ENCODE measurements around the gene SOCS2.
A peak's percentile ranks its signal among the peaks of the same experiment; 100 is the strongest.
"Not testable (repeated sequence)": the region's sequence is repeated elsewhere in the genome, so short reads cannot be mapped to it uniquely, and the experiment has no call there.

The SOCS2 gene

GRCh38 chr12:93571925-93572711, at the start of gene SOCS2:
TSS of gene SOCS2 (plus strand) at chr12:93572675. CDS start at chr12:93572898, 223 bp downstream.
- DNase-seq, result peak; percentile 63
- in situ Hi-C loops (cut with MboI; ENCODE audit: low pct_unique_long_range_greater_than_20kb, low sequenced_read_pairs), result no loop called here

GRCh38 chr12:93524386-93525133, 47.9 kb upstream of the SOCS2 start:
- in situ Hi-C loops (cut with MboI; ENCODE audit: low pct_unique_long_range_greater_than_20kb, low sequenced_read_pairs), result loop anchor here (25.0 kb wide), 2 partner anchors 463 to 588 kb away; no protein-coding TSS in a partner anchor

DNA sequence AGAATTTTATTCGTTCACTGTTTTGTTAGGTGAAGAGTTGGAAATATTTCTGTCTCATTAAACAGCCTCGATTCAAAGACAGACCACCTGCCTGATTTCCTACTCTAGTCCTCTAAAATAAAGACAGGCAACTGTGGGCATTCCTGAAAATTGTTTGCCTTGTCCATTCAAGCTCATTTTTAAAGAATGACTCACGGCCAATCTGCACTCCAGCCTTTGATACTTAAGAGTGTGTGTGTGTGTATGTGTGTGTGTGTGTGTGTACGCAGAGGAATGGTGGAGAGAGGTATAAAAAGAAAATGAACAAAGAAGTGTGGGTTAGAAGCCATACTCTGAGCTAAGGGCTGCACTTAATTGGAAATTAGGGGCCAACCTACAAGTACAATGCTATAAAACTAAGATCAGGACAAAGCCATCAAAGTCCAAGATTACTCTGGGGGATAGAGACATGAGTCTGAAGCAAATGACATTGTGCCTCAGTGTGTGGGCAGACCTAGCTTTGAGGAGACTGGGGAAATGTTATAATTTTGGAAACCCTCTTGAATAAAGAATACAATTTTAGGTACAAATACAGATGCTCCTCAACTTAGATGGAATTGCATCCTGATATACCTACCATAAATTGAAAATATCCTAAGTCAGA, 45.6 kb upstream of the SOCS2 start:
- DNase-seq, result no peak
- in situ Hi-C loops (cut with MboI; ENCODE audit: low pct_unique_long_range_greater_than_20kb, low sequenced_read_pairs), result no loop called here

More at GRCh38 chr12:93524386-93525133, 47.9 kb upstream of the SOCS2 start:
- no peak for DNase-seq

GRCh38 chr12:93530358-93530757, 42.1 kb upstream of the SOCS2 start:
- in situ Hi-C loops (cut with MboI; ENCODE audit: low pct_unique_long_range_greater_than_20kb, low sequenced_read_pairs), result no loop called here

DNA sequence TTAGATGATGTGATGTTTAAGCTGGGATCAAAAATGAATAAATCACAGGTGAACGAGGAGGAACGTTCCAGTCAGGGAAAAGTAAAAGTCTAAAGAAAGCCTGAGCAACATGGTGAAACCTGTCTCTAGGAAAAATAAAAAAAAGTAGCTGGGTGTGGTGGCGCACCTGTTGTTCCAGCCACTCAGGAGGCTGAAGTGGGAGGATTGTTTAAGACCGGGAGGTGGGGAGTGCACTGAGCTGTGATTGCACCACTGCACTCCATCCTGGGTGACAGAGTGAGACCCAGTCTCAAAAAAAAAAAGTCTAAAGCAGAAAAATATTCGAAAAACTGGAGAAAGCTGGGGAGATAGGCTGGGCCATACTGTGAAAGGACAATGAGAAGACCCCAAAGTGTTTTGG, 39.2 kb upstream of the SOCS2 start:
- in situ Hi-C loops (cut with MboI; ENCODE audit: low pct_unique_long_range_greater_than_20kb, low sequenced_read_pairs), result no loop called here
- no peak for DNase-seq

More at GRCh38 chr12:93530358-93530757, 42.1 kb upstream of the SOCS2 start:
- DNase-seq, result peak; percentile 48

DNA sequence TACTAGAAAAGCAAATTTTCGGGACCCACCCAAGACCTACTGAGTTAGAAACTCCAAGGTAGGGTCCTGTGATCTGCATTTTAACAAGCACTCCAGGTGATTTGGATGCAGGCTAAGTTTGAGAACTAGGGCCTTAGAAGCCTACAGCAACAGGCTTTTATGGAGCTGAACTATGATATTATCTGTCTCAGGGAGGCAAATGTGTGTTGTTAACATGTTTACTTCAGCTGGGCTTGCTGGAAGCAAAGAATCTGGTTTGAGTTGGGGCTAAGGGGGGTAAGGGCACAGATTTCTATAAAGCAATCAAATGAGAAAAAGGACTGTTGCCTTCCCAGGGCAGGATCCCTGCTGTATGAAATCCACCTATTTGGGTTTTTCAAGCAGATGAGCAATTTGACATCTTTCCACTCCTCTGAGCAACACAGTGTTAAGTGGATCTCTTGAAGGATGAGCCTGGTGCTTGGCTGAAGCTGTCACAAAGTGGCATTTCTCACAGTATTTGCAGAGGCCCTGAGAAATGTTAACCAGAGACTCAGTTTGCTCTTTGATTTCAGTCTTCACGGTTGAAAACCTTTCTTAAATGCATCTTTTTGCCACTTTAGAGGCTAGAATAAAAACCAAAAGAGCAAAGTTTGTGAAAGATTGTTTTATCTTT, 36.2 kb upstream of the SOCS2 start:
- in situ Hi-C loops (cut with MboI; ENCODE audit: low pct_unique_long_range_greater_than_20kb, low sequenced_read_pairs), result no loop called here
- no peak for DNase-seq

DNA sequence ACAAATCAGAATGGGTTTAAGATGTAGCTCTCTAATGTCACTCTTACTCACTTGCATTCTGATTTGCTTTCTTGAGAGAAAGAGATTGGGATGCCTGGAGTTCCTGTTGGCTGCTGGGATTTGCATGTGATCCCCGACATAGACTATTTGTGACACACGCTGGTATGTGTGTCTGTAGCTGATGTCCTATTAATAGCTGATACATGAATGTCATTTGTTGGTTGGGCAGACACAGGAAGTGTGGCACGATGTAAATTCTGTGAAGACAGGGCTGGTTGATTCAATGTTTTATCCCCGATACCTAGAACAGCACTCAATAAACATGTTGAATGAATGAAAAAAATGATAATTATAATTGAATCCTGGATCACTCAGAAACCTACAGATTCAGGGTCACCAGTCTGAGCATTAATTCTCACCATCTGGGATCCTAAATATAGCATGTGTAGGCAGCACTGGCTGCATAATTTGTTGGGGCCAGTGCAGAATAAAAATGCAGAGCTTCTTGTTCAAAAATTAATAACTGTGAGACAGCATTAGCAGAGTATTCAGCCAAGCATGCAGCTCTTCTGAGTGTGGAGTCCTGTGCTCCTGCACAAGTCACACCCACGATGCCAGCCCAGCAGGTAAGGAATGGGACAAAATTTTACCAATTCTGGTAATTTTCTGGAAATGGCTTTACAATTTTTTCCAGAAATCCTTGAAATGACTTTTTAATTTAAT, 35.5 kb upstream of the SOCS2 start:
- no peak for DNase-seq
- in situ Hi-C loops (cut with MboI; ENCODE audit: low pct_unique_long_range_greater_than_20kb, low sequenced_read_pairs), result no loop called here

DNA sequence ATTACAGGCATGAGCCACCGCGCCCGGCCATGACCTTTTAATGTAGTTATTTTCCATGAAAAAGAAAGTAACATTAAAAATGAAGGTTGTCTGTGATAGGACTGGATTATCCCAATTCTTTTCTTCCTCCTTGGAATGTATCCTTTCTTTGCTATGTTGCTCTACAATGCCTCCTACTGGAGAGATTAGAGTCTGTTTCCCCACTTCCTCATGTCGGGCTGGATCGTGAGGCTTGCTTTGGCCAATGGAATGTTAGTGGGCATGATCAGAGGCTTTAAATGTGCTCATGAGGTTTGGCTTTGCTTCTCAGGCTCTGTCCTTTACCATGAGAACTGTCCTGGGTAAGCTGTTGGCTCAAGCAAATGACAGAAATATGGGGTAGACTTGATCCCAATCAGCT, 34.7 kb upstream of the SOCS2 start:
- in situ Hi-C loops (cut with MboI; ENCODE audit: low pct_unique_long_range_greater_than_20kb, low sequenced_read_pairs), result no loop called here
- DNase-seq, result no peak

DNA sequence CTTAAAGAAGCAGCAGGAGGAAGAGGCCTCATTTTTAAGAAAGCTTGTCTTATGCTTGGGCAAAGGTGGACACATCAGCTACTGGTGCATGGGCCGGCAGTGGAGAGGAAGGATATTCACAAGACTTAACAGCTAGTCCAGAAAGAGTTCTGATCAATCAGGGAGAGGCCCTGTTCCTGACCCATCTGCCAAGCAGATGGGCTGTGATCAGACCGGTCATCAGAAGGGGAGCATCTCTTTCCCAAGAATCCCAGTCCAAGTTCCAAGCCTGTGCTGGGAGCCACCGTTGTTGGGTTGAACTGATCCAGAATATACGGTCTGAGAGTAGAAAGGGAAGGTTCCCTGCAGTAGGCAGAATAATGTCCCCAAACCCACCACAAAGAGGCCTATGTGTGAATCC, 32.7 kb upstream of the SOCS2 start:
- DNase-seq, result no peak
- in situ Hi-C loops (cut with MboI; ENCODE audit: low pct_unique_long_range_greater_than_20kb, low sequenced_read_pairs), result no loop called here

DNA sequence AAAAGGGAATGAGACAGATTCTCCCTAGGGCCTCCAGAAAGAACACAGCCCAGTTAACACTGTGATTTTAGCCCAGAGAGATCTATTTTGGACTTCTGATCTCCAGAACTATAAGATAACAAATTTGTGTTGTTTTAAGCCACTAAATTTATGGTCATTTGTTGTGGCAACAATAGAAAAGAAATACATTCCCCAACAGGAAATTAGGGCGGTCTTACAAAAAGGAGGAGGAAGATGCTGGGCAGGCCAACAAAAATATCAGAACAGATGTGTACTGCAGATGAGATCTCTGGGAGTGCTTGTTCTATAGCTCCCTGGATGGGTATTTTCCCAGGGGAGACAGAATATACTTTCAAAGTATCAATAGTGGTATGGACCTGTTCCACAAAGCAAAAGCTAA, 32.0 kb upstream of the SOCS2 start:
- in situ Hi-C loops (cut with MboI; ENCODE audit: low pct_unique_long_range_greater_than_20kb, low sequenced_read_pairs), result no loop called here
- no peak for DNase-seq

- DNase-seq, result peak; percentile 22
- in situ Hi-C loops (cut with MboI; ENCODE audit: low pct_unique_long_range_greater_than_20kb, low sequenced_read_pairs), result no loop called here
These were observed 30.8 kb upstream of the SOCS2 start for GRCh38 chr12:93541578-93542225.

DNA sequence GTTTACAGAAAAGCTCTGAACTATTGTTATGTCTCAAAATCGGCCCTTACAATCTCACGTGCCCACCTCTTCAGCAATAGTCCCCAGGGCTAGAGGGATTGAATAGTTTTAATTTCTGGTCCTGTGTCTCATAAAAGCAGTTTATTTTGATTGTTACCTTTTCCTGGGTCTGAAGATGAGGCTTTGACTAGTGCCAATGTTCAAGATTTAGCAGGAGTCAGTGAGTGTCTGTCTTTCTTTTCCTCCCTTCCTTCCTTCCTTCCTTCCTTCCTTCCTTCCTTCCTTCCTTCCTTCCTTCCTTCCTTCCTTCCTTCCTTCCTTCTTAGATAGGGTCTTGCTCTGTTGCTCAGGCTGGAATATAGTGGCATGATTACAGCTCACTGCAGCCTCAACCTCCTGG, 24.7 kb upstream of the SOCS2 start:
- no peak for DNase-seq
- in situ Hi-C loops (cut with MboI; ENCODE audit: low pct_unique_long_range_greater_than_20kb, low sequenced_read_pairs), result no loop called here

DNA sequence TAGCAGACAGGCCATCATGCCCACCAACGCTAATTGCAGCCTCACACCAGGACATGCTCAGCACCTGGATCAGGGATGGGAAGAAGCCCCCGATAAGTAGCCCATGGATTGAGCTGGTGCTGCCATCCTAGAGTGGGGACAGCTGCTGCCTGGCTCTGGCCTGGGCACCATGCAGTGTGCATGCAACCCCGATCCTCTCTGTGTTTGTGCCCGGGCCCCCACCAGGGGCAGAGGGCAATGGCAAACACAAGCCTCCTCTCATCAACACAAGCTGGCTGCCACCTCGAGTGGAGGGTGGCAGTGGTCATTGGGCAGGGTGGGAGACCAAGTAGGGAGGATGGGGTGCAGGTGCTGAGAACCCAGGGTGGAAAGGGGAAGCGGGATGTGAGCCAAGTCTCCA, 23.3 kb upstream of the SOCS2 start:
- in situ Hi-C loops (cut with MboI; ENCODE audit: low pct_unique_long_range_greater_than_20kb, low sequenced_read_pairs), result no loop called here
- DNase-seq, result no peak

DNA sequence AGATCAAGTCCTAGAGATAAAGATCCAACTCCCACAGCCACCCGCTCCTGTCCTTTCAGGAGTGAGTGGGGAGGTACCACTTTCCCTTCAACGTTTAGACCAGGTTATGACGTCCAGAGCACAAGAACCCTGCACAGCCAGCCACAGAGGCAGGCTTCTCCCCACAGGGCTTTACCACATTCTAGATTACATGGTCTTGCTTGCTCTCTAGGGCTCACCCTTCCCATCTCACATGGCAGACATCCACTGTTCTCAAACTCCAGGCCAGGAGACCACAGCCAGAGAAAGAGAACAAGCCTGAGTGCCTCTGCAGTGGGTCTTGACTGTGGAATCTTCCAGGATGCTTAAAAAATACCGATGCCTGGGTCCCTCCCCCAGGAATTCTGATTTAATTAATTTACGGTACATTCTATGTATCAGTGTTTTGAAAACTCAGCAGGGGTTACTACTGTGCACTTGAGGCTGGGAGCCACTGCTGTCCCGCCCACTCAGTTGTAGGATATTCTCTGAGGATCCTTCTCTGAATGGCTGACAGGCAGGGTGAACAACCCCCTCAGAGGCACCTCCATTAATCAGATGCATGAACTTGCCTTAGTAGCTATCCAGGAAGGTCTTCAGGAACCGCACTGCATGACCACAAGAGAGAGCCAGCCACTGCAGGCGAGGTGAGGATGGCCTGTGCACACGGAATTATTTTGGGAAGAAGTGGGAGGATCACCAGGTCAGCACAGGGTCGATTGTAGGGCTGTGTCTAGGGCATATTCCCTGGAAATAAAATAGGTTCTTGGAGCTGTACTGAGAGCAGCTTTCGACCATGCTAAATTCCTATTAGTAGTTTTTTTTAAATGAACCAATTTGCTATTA, 21.5 kb upstream of the SOCS2 start:
- in situ Hi-C loops (cut with MboI; ENCODE audit: low pct_unique_long_range_greater_than_20kb, low sequenced_read_pairs), result no loop called here
- no peak for DNase-seq

GRCh38 chr12:93552427-93552826, 20.0 kb upstream of the SOCS2 start:
- in situ Hi-C loops (cut with MboI; ENCODE audit: low pct_unique_long_range_greater_than_20kb, low sequenced_read_pairs), result no loop called here

GRCh38 chr12:93557879-93558278, 14.6 kb upstream of the SOCS2 start:
- in situ Hi-C loops (cut with MboI; ENCODE audit: low pct_unique_long_range_greater_than_20kb, low sequenced_read_pairs); DNase-seq: not testable (repeated sequence)

More at GRCh38 chr12:93552427-93552826, 20.0 kb upstream of the SOCS2 start:
- DNase-seq, result no peak

DNA sequence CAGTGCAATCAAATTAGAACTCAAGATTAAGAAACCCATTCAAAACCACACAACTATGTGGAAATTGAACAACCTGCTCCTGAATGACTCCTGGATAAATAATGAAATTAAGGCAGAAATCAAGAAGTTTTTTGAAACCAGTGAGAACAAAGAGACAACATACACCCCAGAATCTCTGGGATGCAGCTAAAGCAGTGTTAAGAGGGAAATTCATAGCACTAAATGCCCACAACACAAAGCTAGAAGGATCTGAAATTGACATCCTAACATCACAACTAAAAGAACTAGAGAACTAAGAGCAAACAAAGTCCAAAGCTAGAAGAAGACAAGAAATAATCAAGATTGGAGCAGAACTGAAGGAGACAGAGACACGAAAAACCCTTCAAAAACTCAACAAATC, 13.8 kb upstream of the SOCS2 start:
- DNase-seq; in situ Hi-C loops (cut with MboI; ENCODE audit: low pct_unique_long_range_greater_than_20kb, low sequenced_read_pairs): not testable (repeated sequence)

Measured in KBM-7 (cell line).